ENCODE results near the gene SLC35G1. TPM values are rescaled to one million over a fixed set of nuclear protein-coding genes. Genes with fewer than 3 reads are reported as not detected.

SLC35G1 gene, protein sequence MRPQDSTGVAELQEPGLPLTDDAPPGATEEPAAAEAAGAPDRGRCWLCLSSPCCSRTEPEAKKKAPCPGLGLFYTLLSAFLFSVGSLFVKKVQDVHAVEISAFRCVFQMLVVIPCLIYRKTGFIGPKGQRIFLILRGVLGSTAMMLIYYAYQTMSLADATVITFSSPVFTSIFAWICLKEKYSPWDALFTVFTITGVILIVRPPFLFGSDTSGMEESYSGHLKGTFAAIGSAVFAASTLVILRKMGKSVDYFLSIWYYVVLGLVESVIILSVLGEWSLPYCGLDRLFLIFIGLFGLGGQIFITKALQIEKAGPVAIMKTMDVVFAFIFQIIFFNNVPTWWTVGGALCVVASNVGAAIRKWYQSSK
- total RNA-seq (2022; extraction: Qiagen RNA extraction; ENCODE audit: low read depth), result 7.1 to 9.7 TPM (median 8.9 TPM) in 5 replicates

DNA sequence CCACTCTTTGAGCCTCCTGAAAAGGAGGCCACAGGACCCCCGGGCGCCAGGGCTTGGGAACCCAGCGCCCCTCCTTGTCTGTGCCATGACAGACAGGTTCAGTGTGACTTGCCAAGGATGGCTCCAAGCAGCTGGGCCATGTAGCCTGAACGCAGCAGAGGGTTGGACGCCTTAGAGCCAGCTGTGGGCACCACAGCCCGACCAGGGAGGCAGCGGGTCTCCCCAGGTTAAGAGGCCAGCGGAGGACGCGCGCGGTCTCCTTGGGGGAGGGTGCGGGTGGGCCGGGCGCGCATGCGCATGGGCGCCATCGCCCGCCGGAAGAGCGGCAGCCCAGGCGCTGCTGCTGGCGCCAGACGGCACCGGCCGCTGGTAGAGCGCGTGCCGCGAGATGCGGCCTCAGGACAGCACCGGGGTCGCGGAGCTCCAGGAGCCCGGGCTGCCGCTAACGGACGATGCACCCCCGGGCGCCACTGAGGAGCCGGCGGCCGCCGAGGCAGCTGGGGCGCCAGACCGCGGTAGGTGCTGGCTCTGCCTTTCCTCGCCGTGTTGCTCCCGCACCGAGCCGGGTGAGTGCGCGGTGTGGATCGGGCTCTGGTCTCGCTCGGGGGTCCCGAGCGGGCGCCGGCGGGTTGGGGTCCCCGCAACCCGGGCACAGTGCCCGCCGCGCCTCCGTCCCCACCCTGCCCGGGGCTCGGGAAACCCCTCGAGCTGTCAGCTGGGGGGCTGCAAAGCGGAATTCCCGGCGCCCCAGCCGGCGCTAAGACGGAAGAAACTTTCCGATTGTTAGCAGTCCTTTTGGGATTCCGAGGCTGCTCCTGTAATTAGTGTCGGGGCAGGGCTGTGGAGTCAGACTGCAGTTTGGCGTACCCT is at the start of gene SLC35G1:
SLC35G1 (plus strand) TSS at position 333 of the 870 bp plus-strand sequence; CDS start at position 389, 56 bp downstream.

Other genes with a start within 250 kb of the SLC35G1 start
- gene FRA10AC1, start 191.4 kb upstream of the SLC35G1 start, total RNA-seq (2022; extraction: Qiagen RNA extraction; ENCODE audit: low read depth), result 4.7 to 6.4 TPM (median 5.6 TPM) in 5 replicates
- gene LGI1, start 136.0 kb upstream of the SLC35G1 start, total RNA-seq (2022; extraction: Qiagen RNA extraction; ENCODE audit: low read depth), result not detected in 5 replicates
- 4.8 to 6.8 TPM (median 6.4 TPM) in 5 replicates for gene PLCE1, start 100.0 kb downstream of the SLC35G1 start, total RNA-seq (2022; extraction: Qiagen RNA extraction; ENCODE audit: low read depth)